ENCODE measurements around the gene BRI3BP. TPM values are rescaled to one million over a fixed set of nuclear protein-coding genes. Genes with fewer than 3 reads are reported as not detected.

BRI3BP gene
- total and polyA plus RNA-seq, 9 of the 15 experiments (the other 6 are each of a cell fraction or from before 2014, with no cell fraction given), result 12.3 to 25.0 (median 16.6) TPM

DNA sequence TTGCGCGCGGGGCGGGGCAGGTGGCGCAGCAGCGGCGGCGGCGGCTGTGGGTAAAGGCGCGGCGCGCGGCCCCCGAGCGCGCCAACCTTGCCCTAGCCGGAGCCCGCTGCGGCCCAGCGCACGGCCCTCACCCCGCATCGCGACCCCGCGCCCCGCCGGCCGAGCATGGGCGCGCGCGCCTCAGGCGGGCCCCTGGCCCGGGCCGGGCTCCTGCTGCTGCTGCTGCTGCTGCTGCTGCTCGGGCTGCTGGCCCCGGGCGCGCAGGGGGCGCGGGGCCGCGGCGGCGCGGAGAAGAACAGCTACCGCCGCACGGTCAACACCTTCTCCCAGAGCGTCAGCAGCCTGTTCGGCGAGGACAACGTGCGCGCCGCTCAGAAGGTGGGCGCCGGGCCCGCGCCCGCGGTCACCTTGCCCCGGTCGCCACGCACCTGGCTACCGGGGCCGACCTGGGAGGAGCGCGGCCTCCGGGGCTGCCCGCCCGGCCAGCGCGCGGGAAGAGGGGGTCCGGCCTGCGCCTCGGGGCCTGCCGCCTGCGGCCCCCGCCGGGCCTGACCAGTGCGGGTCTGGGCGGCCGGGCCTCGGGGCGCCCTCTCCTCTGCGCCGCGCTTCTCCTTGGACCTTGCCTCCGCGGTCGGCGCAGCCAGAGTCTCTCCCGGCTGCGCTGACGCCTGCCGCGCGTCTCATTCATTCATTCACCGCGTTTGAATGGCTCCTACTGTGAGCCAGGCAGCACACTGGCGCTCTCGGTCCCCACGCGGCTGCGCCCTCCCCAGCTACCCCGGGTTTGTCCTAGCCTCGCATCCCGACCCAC lies at the start of gene BRI3BP (continued):
- TF ChIP-seq TCF7L2 (IDR thresholded peaks at IDR 0.05; ENCODE audit: low read depth, low read length), result no peak
- TF ChIP-seq, protein P1, sequence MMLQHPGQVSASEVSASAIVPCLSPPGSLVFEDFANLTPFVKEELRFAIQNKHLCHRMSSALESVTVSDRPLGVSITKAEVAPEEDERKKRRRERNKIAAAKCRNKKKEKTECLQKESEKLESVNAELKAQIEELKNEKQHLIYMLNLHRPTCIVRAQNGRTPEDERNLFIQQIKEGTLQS (IDR thresholded peaks at IDR 0.05), result no peak
- TF ChIP-seq, protein P1 (CRISPR knock-in tag; conservative IDR thresholded peaks at IDR 0.05), result no peak
- no peak for TF ChIP-seq POLR2B (IDR thresholded peaks at IDR 0.05; ENCODE audit: low read depth, partially characterized antibody)
- no peak for TF ChIP-seq ZNF347 (CRISPR knock-in tag; IDR thresholded peaks at IDR 0.05; ENCODE audit: low read depth)
- peak; percentile 25; the same call in 1 of the 2 replicates for TF ChIP-seq CTBP1 (IDR thresholded peaks at IDR 0.05; ENCODE audit: borderline replicate concordance)
- TF ChIP-seq MXI1 (IDR thresholded peaks at IDR 0.05; ENCODE audit: low read depth, low read length), result no peak
- no peak for TF ChIP-seq ZNF75A (CRISPR knock-in tag; IDR thresholded peaks at IDR 0.05)
- TF ChIP-seq LEF1 (IDR thresholded peaks at IDR 0.05), result no peak
- no peak for TF ChIP-seq ZNF3 (CRISPR knock-in tag; IDR thresholded peaks at IDR 0.05)
- 0 out of 2 replicates have a peak, but pooled peaks have one; percentile 12 for TF ChIP-seq GATAD2B (IDR thresholded peaks at IDR 0.05; ENCODE audit: borderline replicate concordance)
- peak; percentile 56; the same call in 1 of the 2 replicates for TF ChIP-seq ZFX (CRISPR knock-in tag; IDR thresholded peaks at IDR 0.05)
- TF ChIP-seq, protein P2, sequence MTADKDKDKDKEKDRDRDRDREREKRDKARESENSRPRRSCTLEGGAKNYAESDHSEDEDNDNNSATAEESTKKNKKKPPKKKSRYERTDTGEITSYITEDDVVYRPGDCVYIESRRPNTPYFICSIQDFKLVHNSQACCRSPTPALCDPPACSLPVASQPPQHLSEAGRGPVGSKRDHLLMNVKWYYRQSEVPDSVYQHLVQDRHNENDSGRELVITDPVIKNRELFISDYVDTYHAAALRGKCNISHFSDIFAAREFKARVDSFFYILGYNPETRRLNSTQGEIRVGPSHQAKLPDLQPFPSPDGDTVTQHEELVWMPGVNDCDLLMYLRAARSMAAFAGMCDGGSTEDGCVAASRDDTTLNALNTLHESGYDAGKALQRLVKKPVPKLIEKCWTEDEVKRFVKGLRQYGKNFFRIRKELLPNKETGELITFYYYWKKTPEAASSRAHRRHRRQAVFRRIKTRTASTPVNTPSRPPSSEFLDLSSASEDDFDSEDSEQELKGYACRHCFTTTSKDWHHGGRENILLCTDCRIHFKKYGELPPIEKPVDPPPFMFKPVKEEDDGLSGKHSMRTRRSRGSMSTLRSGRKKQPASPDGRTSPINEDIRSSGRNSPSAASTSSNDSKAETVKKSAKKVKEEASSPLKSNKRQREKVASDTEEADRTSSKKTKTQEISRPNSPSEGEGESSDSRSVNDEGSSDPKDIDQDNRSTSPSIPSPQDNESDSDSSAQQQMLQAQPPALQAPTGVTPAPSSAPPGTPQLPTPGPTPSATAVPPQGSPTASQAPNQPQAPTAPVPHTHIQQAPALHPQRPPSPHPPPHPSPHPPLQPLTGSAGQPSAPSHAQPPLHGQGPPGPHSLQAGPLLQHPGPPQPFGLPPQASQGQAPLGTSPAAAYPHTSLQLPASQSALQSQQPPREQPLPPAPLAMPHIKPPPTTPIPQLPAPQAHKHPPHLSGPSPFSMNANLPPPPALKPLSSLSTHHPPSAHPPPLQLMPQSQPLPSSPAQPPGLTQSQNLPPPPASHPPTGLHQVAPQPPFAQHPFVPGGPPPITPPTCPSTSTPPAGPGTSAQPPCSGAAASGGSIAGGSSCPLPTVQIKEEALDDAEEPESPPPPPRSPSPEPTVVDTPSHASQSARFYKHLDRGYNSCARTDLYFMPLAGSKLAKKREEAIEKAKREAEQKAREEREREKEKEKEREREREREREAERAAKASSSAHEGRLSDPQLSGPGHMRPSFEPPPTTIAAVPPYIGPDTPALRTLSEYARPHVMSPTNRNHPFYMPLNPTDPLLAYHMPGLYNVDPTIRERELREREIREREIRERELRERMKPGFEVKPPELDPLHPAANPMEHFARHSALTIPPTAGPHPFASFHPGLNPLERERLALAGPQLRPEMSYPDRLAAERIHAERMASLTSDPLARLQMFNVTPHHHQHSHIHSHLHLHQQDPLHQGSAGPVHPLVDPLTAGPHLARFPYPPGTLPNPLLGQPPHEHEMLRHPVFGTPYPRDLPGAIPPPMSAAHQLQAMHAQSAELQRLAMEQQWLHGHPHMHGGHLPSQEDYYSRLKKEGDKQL (CRISPR knock-in tag; IDR thresholded peaks at IDR 0.05; ENCODE audit: borderline replicate concordance), result no peak
- TF ChIP-seq EGR1 (conservative IDR thresholded peaks at IDR 0.05), result no peak
- no peak for TF ChIP-seq ZNF121 (CRISPR knock-in tag; conservative IDR thresholded peaks at IDR 0.05)
- TF ChIP-seq, protein P3, sequence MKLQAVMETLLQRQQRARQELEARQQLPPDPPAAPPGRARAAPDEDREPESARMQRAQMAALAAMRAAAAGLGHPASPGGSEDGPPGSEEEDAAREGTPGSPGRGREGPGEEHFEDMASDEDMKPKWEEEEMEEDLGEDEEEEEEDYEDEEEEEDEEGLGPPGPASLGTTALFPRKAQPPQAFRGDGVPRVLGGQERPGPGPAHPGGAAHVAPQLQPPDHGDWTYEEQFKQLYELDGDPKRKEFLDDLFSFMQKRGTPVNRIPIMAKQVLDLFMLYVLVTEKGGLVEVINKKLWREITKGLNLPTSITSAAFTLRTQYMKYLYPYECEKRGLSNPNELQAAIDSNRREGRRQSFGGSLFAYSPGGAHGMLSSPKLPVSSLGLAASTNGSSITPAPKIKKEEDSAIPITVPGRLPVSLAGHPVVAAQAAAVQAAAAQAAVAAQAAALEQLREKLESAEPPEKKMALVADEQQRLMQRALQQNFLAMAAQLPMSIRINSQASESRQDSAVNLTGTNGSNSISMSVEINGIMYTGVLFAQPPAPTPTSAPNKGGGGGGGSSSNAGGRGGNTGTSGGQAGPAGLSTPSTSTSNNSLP (IDR thresholded peaks at IDR 0.05; ENCODE audit: borderline replicate concordance, low read depth, low read length), result no peak
- TF ChIP-seq POLR2AphosphoS2 (IDR thresholded peaks at IDR 0.05; ENCODE audit: low read length), result no peak
- no peak for TF ChIP-seq ZNF197 (CRISPR knock-in tag; IDR thresholded peaks at IDR 0.05; ENCODE audit: low read depth)
- TF ChIP-seq, protein P4, sequence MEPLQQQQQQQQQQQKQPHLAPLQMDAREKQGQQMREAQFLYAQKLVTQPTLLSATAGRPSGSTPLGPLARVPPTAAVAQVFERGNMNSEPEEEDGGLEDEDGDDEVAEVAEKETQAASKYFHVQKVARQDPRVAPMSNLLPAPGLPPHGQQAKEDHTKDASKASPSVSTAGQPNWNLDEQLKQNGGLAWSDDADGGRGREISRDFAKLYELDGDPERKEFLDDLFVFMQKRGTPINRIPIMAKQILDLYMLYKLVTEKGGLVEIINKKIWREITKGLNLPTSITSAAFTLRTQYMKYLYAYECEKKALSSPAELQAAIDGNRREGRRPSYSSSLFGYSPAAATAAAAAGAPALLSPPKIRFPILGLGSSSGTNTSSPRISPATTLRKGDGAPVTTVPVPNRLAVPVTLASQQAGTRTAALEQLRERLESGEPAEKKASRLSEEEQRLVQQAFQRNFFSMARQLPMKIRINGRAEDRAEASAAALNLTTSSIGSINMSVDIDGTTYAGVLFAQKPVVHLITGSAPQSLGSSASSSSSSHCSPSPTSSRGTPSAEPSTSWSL (CRISPR knock-in tag; IDR thresholded peaks at IDR 0.05; ENCODE audit: borderline replicate concordance), result no peak
